Upper lobe of left lung (tissue), 4 donors: ENCODE data around the gene RNF224.

ENCODE experiments used
- CTCF ChIP-seq, 6 experiments: fragments of 450-650 bp in 4 of 6; fragments of 200-600 bp in 2 of 6; sonication (generic) in 2 of 6; IDR thresholded peaks; one replicate each; pipeline ENCODE4 v1.5.1; 2016 to 2019; ENCODE audit warnings: antibody characterized with exemption in 6 of 6
- POLR2A ChIP-seq, 4 donors: fragments of 450-650 bp; IDR thresholded peaks; one replicate each; pipeline ENCODE4 v1.5.1; 2016 to 2017; ENCODE audit warnings: antibody characterized with exemption in 4 of 4, mild to moderate bottlenecking in 2 of 4

GRCh38 chr9:137215196-137215986 is 11.9 kb upstream of the RNF224 start:
- no peak for TF ChIP-seq POLR2A (IDR thresholded peaks at IDR 0.05)
- TF ChIP-seq CTCF (IDR thresholded peaks at IDR 0.05) = no peak
